Activated CD8-positive, alpha-beta T cell treated with anti-CD3 and anti-CD28 coated beads for 36 hours (primary cell): ENCODE data around the gene RET. TPM values are rescaled to one million over a fixed set of nuclear protein-coding genes. Genes with fewer than 3 reads are reported as not detected.

Experiments
- ATAC-seq: fragments of 200-7000 bp; cut with Tn5 transposase; one replicate; pipeline ENCODE4 v1.10.0; 2021; ENCODE audit warnings: mild to moderate bottlenecking, moderate library complexity
- CTCF ChIA-PET: fragments of 350-600 bp; sonication (Branson Sonifier 250); formaldehyde crosslinking; loops from one replicate; lab custom pipeline; 2021; ENCODE audit warnings: antibody characterized with exemption; lab: Charles Lee
- POLR2A ChIA-PET: fragments of 350-600 bp; sonication (Branson Sonifier 250); formaldehyde crosslinking; loops from one replicate; lab custom pipeline; 2021; ENCODE audit warnings: antibody characterized with exemption; lab: Charles Lee
- DNase-seq: peaks from one replicate; pipeline ENCODE4 v3.0.0-alpha.2; 2020
- H3K27ac Mint-ChIP-seq: one replicate; pipeline ENCODE4 v1.8.0; 2021; ENCODE audit warnings: mild to moderate bottlenecking, mixed read lengths
- H3K27me3 Mint-ChIP-seq: one replicate; pipeline ENCODE4 v1.8.0; 2021; ENCODE audit warnings: mixed read lengths
- H3K36me3 Mint-ChIP-seq: one replicate; pipeline ENCODE4 v1.8.0; 2021; ENCODE audit warnings: low read depth, mixed read lengths
- H3K4me1 Mint-ChIP-seq: one replicate; pipeline ENCODE4 v1.8.0; 2021; ENCODE audit warnings: low read depth, mixed read lengths
- H3K4me3 Mint-ChIP-seq: one replicate; pipeline ENCODE4 v1.8.0; 2021; ENCODE audit warnings: mild to moderate bottlenecking, moderate library complexity, mixed read lengths
- H3K9me3 Mint-ChIP-seq: one replicate; pipeline ENCODE4 v1.8.0; 2021; ENCODE audit warnings: mixed read lengths
- CTCF ChIP-seq: fragments of 200-600 bp; IDR thresholded peaks from one replicate; pipeline ENCODE4 v1.8.0; 2022; ENCODE audit warnings: antibody characterized with exemption, mild to moderate bottlenecking
- intact Hi-C: fragments of 100-400 bp; cut with micrococcal nuclease; formaldehyde crosslinking; loops from one replicate; pipeline ENCODE4 v1.10.0; 2022
- total RNA-seq, 2 experiments: library from RNA; stranded (reverse); gene quantifications; one replicate each; pipeline ENCODE4 v1.2.3, GENCODE V29; 2021

Gene RET
- total RNA-seq, 2 experiments from 2014 or later: 0.13 to 0.47 TPM

- DNase-seq (no peak), ATAC-seq (no peak)
- no peak overlapping the region for H3K27ac Mint-ChIP-seq
- no peak overlapping the region for H3K4me3 Mint-ChIP-seq
- no peak for TF ChIP-seq CTCF
- ChIA-PET POLR2A (no interaction called here), CTCF (no interaction called here)
- H3K27me3 Mint-ChIP-seq: peaks cover 1% of the 10 kb centered on the region
- no peaks in the 10 kb centered on the region for H3K36me3 Mint-ChIP-seq
- H3K4me1 Mint-ChIP-seq: peaks cover 4% of the 10 kb centered on the region
- intact Hi-C loops: loop anchor here (5.0 to 10.0 kb wide), 2 partner anchors 242 to 354 kb away; no protein-coding TSS in a partner anchor
- H3K9me3 Mint-ChIP-seq: no peaks in the 10 kb centered on the region
Measured at GRCh38 chr10:43108951-43109350, 32.1 kb downstream of the RET start.

- no peak for DNase-seq
- Mint-ChIP-seq H3K36me3 (no peaks in the 10 kb centered on the region), H3K4me3 (no peak overlapping the region), H3K27ac (no peak overlapping the region), H3K9me3 (no peaks in the 10 kb centered on the region), H3K4me1 (peaks cover 4% of the 10 kb centered on the region), H3K27me3 (no peaks in the 10 kb centered on the region)
- no peak for TF ChIP-seq CTCF
- POLR2A ChIA-PET: no interaction called here
- intact Hi-C loops: loop anchor here (5.0 to 10.0 kb wide), 2 partner anchors 242 to 355 kb away; no protein-coding TSS in a partner anchor
- CTCF ChIA-PET: no interaction called here
- no peak for ATAC-seq
Measured at GRCh38 chr10:43109671-43110249, 32.9 kb downstream of the RET start.

DNA sequence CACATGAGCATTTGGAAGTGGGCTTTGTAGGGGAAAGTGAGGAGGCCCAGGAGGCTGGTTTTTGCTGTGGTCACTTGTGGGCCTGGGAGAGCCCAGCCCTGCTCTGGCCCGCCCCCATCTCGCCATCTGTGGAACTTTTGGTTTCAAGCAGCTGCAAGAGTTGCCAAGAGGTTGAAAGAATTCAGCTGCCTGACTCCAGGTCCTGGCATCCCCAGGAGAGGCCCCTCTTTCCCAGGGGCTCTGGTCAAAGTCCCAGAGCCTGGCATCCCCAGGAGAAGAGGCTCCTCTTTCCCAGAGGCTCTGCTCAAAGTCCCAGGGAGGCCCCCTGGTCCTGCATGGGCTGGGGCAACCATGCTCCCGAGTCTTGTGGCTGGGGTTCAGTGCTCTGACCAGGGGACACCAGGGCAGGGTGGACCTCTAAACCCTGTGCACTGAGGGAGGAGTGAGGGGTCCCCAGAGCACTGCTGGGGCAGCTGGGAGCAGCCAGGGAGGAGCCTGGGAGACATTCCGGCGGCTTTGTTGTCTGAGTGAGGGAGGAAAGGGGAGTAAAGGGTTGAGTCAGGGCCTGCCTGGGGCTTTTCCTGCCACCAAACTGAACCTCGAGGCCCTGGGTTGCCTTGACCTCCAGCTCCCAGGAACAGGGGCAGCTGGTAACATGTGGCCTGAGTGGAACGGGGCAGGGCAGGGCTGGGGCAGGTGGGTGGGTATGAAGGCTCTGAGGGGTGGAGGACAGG, 33.6 kb downstream of the RET start:
- no peaks in the 10 kb centered on the region for H3K9me3 Mint-ChIP-seq

DNA sequence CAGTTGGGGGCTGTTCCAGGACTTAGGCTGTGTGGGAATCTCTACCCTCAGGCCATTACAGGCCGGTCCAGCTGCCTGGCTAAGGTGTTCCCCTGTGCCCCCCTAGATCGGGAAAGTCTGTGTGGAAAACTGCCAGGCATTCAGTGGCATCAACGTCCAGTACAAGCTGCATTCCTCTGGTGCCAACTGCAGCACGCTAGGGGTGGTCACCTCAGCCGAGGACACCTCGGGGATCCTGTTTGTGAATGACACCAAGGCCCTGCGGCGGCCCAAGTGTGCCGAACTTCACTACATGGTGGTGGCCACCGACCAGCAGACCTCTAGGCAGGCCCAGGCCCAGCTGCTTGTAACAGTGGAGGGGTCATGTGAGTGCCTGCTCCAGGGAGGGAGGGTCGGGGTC, 34.2 kb downstream of the RET start:
- Mint-ChIP-seq H3K36me3 (no peaks in the 10 kb centered on the region), H3K27ac (no peak overlapping the region), H3K9me3 (no peaks in the 10 kb centered on the region), H3K27me3 (no peaks in the 10 kb centered on the region), H3K4me1 (no peaks in the 10 kb centered on the region), H3K4me3 (no peak overlapping the region)
- no peak for DNase-seq
- ChIA-PET CTCF (no interaction called here), POLR2A (no interaction called here)
- no peak for ATAC-seq
- intact Hi-C loops: no loop called here
- TF ChIP-seq CTCF: no peak

More for the DNA sequence above, 33.6 kb downstream of the RET start:
- DNase-seq (no peak), ATAC-seq (no peak)
- Mint-ChIP-seq H3K27ac (no peak overlapping the region), H3K4me1 (peaks cover 4% of the 10 kb centered on the region), H3K4me3 (no peak overlapping the region), H3K36me3 (no peaks in the 10 kb centered on the region), H3K27me3 (no peaks in the 10 kb centered on the region)
- ChIA-PET POLR2A (no interaction called here), CTCF (no interaction called here)
- no peak for TF ChIP-seq CTCF
- intact Hi-C loops: no loop called here

DNA sequence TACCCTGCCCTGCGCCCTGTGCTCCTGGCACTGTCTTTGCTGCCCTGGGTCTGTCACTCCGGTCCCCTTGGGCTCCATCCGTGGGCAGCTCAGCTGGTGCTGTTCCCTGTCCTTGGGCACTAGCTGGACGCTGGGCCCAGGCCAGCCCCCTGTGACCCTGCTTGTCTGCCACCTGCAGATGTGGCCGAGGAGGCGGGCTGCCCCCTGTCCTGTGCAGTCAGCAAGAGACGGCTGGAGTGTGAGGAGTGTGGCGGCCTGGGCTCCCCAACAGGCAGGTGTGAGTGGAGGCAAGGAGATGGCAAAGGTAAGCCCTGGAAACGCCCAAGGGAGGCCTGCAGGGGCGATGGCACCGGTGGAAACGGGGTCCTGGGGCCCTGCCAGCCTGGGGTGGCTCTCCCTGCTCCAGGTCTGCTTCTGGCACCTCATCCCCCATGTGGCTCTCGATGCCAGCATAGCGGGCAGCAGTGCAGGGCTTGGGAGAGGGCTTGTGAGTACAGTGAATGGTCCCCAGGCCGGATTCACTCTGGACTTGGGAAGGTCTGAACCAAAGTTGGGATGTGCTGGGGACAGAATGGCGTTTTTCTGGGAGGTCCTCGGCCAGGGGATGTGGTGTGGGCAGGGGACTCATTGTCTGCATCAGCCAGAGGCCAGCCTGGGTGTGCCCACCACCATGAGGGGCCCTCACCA, 35.2 kb downstream of the RET start:
- intact Hi-C loops: no loop called here
- Mint-ChIP-seq H3K27me3 (no peaks in the 10 kb centered on the region), H3K36me3 (no peaks in the 10 kb centered on the region), H3K9me3 (no peaks in the 10 kb centered on the region), H3K4me1 (no peaks in the 10 kb centered on the region), H3K27ac (no peak overlapping the region), H3K4me3 (no peak overlapping the region)
- ChIA-PET CTCF (no interaction called here), POLR2A (no interaction called here)
- ATAC-seq: no peak
- no peak for DNase-seq
- no peak for TF ChIP-seq CTCF
